ENCODE data around the gene ZNF385D. TPM values are rescaled to one million over a fixed set of nuclear protein-coding genes. Genes with fewer than 3 reads are reported as not detected.

ZNF385D gene
- total RNA-seq, 1 experiment from 2014 or later: not detected

DNA sequence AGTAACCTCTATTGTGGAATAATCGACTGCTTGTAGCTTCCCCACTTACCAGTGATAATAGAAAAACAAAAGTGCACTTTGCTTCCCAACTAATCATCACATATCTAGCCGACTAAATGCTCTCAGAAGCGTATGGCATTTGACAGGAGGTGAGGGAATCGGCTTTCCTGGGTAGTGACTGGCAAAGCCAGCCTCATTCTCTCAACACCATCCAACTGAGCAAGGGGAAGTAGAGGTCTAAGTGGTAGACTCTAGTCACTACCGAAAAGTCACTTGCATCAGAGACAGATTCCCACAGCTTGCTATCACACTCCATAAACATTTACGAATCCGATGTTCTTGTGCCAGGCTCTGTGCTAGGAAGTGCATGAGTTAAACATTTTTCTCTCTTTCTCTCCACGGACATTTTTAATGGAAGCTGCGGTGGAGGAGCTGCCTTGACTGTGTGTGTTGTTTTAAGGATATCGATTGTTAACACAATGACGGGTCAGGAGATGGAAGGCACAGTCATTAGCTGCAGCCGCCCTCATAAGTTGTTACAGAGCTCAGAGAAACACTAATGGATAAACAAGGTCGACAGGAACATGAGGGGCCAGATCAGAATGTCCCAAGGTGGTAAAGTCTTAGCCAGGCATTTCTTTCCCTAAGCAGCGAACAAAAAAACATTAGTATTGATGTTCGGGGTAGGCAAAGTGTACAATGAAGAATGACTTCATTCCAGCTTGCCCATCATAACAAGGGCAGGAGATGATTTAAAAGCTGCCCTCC lies 11.9 kb downstream of the ZNF385D start:
- DNase-seq (ENCODE audit: low read depth, low spot score) (no peak), ATAC-seq (no peak)
- no peaks in the 10 kb centered on the region for H3K36me3 ChIP-seq (ENCODE audit: control insufficient read depth in 1 of 2, insufficient read depth in 2 of 2, low read length in 2 of 2)
- no peak overlapping the region for H3K9ac ChIP-seq (ENCODE audit: low read length)
- peaks cover 0 to 19% of the 10 kb centered on the region in 2 experiments; a peak in 2 of 4 replicates for H3K9me3 ChIP-seq (ENCODE audit: control insufficient read depth in 1 of 2, insufficient read depth in 1 of 2, low read depth in 1 of 2, low read length in 2 of 2)
- intact Hi-C loops (cut with micrococcal nuclease): no loop called here
- no peaks in the 10 kb centered on the region for H3K27me3 ChIP-seq (ENCODE audit: insufficient read depth, low read length)
- no peak overlapping the region for H3K4me2 ChIP-seq (ENCODE audit: low read length)
- H4K20me1 ChIP-seq (ENCODE audit: insufficient read depth): no peaks in the 10 kb centered on the region
- ChIA-PET RAD21 (ENCODE audit: low non-redundant PET in 1 of 2, low total read pairs in 2 of 2, uncharacterized antibody in 2 of 2, unreplicated experiment in 2 of 2) (no interaction called here), POLR2A (no interaction called here), CTCF (no interaction called here)
- no TSS peak for BruUV-seq (replicated peaks)
- H3K4me3 ChIP-seq (replicated peaks in 1 of 2; ENCODE audit: low read depth in 1 of 2, low read length in 2 of 2): no peak overlapping the region
- H3K9me2 ChIP-seq (ENCODE audit: insufficient read depth): no peaks in the 10 kb centered on the region
- H3K4me1 ChIP-seq (ENCODE audit: control insufficient read depth in 1 of 2, insufficient read depth in 2 of 2, low read length in 2 of 2): no peaks in the 10 kb centered on the region
- no peak for TF ChIP-seq RAD21 (IDR thresholded peaks at IDR 0.05; ENCODE audit: low read depth)
- TF ChIP-seq ZFX (IDR thresholded peaks at IDR 0.05): no peak
- H2AFZ ChIP-seq (ENCODE audit: low read depth, low read length, poor library complexity, severe bottlenecking): no peak overlapping the region
- no peaks in the 10 kb centered on the region for H3K79me2 ChIP-seq (ENCODE audit: insufficient read depth, low read length)
- no peak overlapping the region for H3K27ac ChIP-seq (ENCODE audit: low read depth, low read length)

DNA sequence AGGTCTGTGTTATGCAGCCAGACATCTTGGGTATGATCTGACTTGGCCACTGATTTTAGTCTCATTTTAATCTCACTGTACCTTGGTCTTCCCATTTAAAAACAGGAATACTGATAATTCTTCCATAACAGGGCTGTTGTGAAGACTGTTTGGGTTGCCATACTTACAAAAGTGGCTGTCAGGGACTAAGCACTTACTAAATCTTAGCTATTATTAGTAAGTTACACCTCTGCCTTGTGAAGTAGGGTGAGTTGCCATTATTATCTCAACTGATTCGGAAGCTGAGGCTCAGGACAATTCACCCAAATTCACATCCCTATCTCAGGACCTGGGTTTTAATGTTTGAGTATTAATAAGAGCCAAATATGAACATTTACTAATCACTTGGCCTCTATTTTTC lies 12.7 kb downstream of the ZNF385D start:
- Histone ChIP-seq H3K4me1 (ENCODE audit: control insufficient read depth in 1 of 2, insufficient read depth in 2 of 2, low read length in 2 of 2) (no peaks in the 10 kb centered on the region), H2AFZ (ENCODE audit: low read depth, low read length, poor library complexity, severe bottlenecking) (no peak overlapping the region), H3K9me3 (ENCODE audit: control insufficient read depth in 1 of 2, insufficient read depth in 1 of 2, low read depth in 1 of 2, low read length in 2 of 2) (peaks cover 0 to 19% of the 10 kb centered on the region in 2 experiments; a peak in 2 of 4 replicates), H3K9ac (ENCODE audit: low read length) (no peak overlapping the region), H3K4me2 (ENCODE audit: low read length) (no peak overlapping the region), H3K27ac (ENCODE audit: low read depth, low read length) (no peak overlapping the region), H4K20me1 (ENCODE audit: insufficient read depth) (no peaks in the 10 kb centered on the region), H3K79me2 (ENCODE audit: insufficient read depth, low read length) (no peaks in the 10 kb centered on the region), H3K27me3 (ENCODE audit: insufficient read depth, low read length) (no peaks in the 10 kb centered on the region), H3K9me2 (ENCODE audit: insufficient read depth) (no peaks in the 10 kb centered on the region), H3K36me3 (ENCODE audit: control insufficient read depth in 1 of 2, insufficient read depth in 2 of 2, low read length in 2 of 2) (no peaks in the 10 kb centered on the region), H3K4me3 (replicated peaks in 1 of 2; ENCODE audit: low read depth in 1 of 2, low read length in 2 of 2) (no peak overlapping the region)
- ATAC-seq (no peak), DNase-seq (ENCODE audit: low read depth, low spot score) (no peak)
- ChIA-PET POLR2A (no interaction called here), CTCF (no interaction called here), RAD21 (ENCODE audit: low non-redundant PET in 1 of 2, low total read pairs in 2 of 2, uncharacterized antibody in 2 of 2, unreplicated experiment in 2 of 2) (no interaction called here)
- intact Hi-C loops (cut with micrococcal nuclease): no loop called here
- no TSS peak for BruUV-seq (replicated peaks)
- TF ChIP-seq, protein P1, sequence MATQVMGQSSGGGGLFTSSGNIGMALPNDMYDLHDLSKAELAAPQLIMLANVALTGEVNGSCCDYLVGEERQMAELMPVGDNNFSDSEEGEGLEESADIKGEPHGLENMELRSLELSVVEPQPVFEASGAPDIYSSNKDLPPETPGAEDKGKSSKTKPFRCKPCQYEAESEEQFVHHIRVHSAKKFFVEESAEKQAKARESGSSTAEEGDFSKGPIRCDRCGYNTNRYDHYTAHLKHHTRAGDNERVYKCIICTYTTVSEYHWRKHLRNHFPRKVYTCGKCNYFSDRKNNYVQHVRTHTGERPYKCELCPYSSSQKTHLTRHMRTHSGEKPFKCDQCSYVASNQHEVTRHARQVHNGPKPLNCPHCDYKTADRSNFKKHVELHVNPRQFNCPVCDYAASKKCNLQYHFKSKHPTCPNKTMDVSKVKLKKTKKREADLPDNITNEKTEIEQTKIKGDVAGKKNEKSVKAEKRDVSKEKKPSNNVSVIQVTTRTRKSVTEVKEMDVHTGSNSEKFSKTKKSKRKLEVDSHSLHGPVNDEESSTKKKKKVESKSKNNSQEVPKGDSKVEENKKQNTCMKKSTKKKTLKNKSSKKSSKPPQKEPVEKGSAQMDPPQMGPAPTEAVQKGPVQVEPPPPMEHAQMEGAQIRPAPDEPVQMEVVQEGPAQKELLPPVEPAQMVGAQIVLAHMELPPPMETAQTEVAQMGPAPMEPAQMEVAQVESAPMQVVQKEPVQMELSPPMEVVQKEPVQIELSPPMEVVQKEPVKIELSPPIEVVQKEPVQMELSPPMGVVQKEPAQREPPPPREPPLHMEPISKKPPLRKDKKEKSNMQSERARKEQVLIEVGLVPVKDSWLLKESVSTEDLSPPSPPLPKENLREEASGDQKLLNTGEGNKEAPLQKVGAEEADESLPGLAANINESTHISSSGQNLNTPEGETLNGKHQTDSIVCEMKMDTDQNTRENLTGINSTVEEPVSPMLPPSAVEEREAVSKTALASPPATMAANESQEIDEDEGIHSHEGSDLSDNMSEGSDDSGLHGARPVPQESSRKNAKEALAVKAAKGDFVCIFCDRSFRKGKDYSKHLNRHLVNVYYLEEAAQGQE (IDR thresholded peaks at IDR 0.05; ENCODE audit: low read depth): no peak
- TF ChIP-seq FOSL1 (IDR thresholded peaks at IDR 0.05; ENCODE audit: low read depth): no peak
- TF ChIP-seq EZH2 (IDR thresholded peaks at IDR 0.05): no peak
- TF ChIP-seq SIN3A (IDR thresholded peaks at IDR 0.05; ENCODE audit: low read depth): no peak
- TF ChIP-seq, protein P2, sequence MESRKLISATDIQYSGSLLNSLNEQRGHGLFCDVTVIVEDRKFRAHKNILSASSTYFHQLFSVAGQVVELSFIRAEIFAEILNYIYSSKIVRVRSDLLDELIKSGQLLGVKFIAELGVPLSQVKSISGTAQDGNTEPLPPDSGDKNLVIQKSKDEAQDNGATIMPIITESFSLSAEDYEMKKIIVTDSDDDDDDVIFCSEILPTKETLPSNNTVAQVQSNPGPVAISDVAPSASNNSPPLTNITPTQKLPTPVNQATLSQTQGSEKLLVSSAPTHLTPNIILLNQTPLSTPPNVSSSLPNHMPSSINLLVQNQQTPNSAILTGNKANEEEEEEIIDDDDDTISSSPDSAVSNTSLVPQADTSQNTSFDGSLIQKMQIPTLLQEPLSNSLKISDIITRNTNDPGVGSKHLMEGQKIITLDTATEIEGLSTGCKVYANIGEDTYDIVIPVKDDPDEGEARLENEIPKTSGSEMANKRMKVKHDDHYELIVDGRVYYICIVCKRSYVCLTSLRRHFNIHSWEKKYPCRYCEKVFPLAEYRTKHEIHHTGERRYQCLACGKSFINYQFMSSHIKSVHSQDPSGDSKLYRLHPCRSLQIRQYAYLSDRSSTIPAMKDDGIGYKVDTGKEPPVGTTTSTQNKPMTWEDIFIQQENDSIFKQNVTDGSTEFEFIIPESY (IDR thresholded peaks at IDR 0.05; ENCODE audit: extremely low read depth, insufficient replicate concordance, low read length): no peak
- TF ChIP-seq CEBPB (IDR thresholded peaks at IDR 0.05; ENCODE audit: low read depth): no peak
- no peak for TF ChIP-seq TCF7L2 (IDR thresholded peaks at IDR 0.05; ENCODE audit: borderline replicate concordance, extremely low read depth, insufficient read depth, insufficient read length)
- TF ChIP-seq RAD21 (IDR thresholded peaks at IDR 0.05; ENCODE audit: low read depth): no peak
- no peak for TF ChIP-seq YY1 (IDR thresholded peaks at IDR 0.05; ENCODE audit: extremely low read depth, insufficient replicate concordance, low read depth, low read length)
- TF ChIP-seq, protein P3, sequence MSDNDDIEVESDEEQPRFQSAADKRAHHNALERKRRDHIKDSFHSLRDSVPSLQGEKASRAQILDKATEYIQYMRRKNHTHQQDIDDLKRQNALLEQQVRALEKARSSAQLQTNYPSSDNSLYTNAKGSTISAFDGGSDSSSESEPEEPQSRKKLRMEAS (IDR thresholded peaks at IDR 0.05): no peak
- TF ChIP-seq JUND (IDR thresholded peaks at IDR 0.05): no peak
- no peak for TF ChIP-seq EGR1 (IDR thresholded peaks at IDR 0.05; ENCODE audit: low read depth)
- TF ChIP-seq ELF1 (IDR thresholded peaks at IDR 0.05; ENCODE audit: borderline replicate concordance, low read depth): no peak
- TF ChIP-seq SP1 (IDR thresholded peaks at IDR 0.05; ENCODE audit: low read depth): no peak
- TF ChIP-seq CBX3 (IDR thresholded peaks at IDR 0.05; ENCODE audit: low read depth): no peak

Data from HCT116 (cell line).